ENCODE results near the gene CCNY.

GRCh38 chr10:35387768-35388167 lies 51.5 kb downstream of the CCNY start:
- no peak for TF ChIP-seq POLR2AphosphoS5 (IDR thresholded peaks at IDR 0.05; ENCODE audit: low read depth, low read length)
- no peak for TF ChIP-seq SIN3A (IDR thresholded peaks at IDR 0.05; ENCODE audit: borderline replicate concordance, insufficient read depth, low read length)
- TF ChIP-seq REST (IDR thresholded peaks at IDR 0.05; ENCODE audit: insufficient read depth in 1 of 2, low read depth in 2 of 2, low read length in 2 of 2) = no peak
